Common myeloid progenitor, CD34-positive (primary cell): ENCODE measurements around the gene TAF6.
A peak's percentile ranks its signal among the peaks of the same experiment; 100 is the strongest.

ENCODE experiments used
- CTCF ChIA-PET: fragments of 350-600 bp; sonication (Branson Sonifier 250); formaldehyde crosslinking; loops from one replicate; lab custom pipeline; 2021; ENCODE audit warnings: antibody characterized with exemption; lab: Charles Lee
- POLR2A ChIA-PET: fragments of 350-600 bp; sonication (Branson Sonifier 250); formaldehyde crosslinking; loops from one replicate; lab custom pipeline; 2021; ENCODE audit warnings: antibody characterized with exemption; lab: Charles Lee
- DNase-seq, 3 donors: peaks; one replicate each; pipeline versions ENCODE4 v3.0.0 to v3.0.0-alpha.2; 2013
- H3K27ac ChIP-seq, 2 experiments: 1 replicate in 1 of 2; 2 replicates in 1 of 2; pipeline ENCODE4 v1.7.0; 2013; ENCODE audit warnings: inconsistent platforms in 2 of 2, low read length in 2 of 2, mild to moderate bottlenecking in 2 of 2, low read depth in 1 of 2, moderate library complexity in 1 of 2; ENCODE audit not compliant: severe bottlenecking in 2 of 2, insufficient read depth in 1 of 2, poor library complexity in 1 of 2
- H3K27me3 ChIP-seq, 5 experiments: replicated peaks in 2 of 5; 1 replicate in 3 of 5; 2 replicates in 2 of 5; pipeline versions ENCODE4 v1.6.1 to v1.7.0; 2013; ENCODE audit warnings: low read length in 4 of 5, mild to moderate bottlenecking in 2 of 5, moderate library complexity in 2 of 5, inconsistent platforms in 1 of 5; ENCODE audit not compliant: insufficient read depth in 5 of 5, control insufficient read depth in 4 of 5
- H3K36me3 ChIP-seq, 4 experiments: 1 replicate in 2 of 4; 2 replicates in 2 of 4; pipeline versions ENCODE4 v1.6.1 to v1.7.0; 2013; ENCODE audit warnings: low read length in 3 of 4, control low read depth in 1 of 4, mild to moderate bottlenecking in 1 of 4; ENCODE audit not compliant: control insufficient read depth in 4 of 4, insufficient read depth in 4 of 4
- H3K4me1 ChIP-seq, 4 experiments: 1 replicate in 3 of 4; 2 replicates in 1 of 4; pipeline versions ENCODE4 v1.6.1 to v1.7.1; 2013; ENCODE audit warnings: low read length in 3 of 4, mild to moderate bottlenecking in 3 of 4, control low read depth in 1 of 4, inconsistent platforms in 1 of 4, moderate library complexity in 1 of 4; ENCODE audit not compliant: control insufficient read depth in 4 of 4, insufficient read depth in 4 of 4; ENCODE audit errors: control extremely low read depth in 1 of 4
- H3K4me3 ChIP-seq, 7 experiments: 1 replicate in 4 of 7; 2 replicates in 3 of 7; pipeline versions ENCODE4 v1.5.1 to v1.7.0; 2013; ENCODE audit warnings: mild to moderate bottlenecking in 7 of 7, low read length in 6 of 7, moderate library complexity in 6 of 7, inconsistent platforms in 2 of 7, low read depth in 2 of 7, control low read depth in 1 of 7; ENCODE audit not compliant: insufficient read depth in 4 of 7, control insufficient read depth in 1 of 7; ENCODE audit errors: extremely low read depth in 1 of 7
- H3K9me3 ChIP-seq, 5 experiments: 1 replicate in 4 of 5; 2 replicates in 1 of 5; pipeline versions ENCODE4 v1.6.1 to v1.7.1; 2013; ENCODE audit warnings: low read length in 4 of 5, mild to moderate bottlenecking in 2 of 5, inconsistent platforms in 1 of 5, low read depth in 1 of 5, moderate library complexity in 1 of 5; ENCODE audit not compliant: control insufficient read depth in 4 of 5, insufficient read depth in 2 of 5; ENCODE audit errors: control extremely low read depth in 1 of 5
- WGBS: methylation state at CpG from one replicate; pipeline ENCODE4 v1.1.5; 2013; ENCODE audit not compliant: insufficient coverage; 5-methylcytosine and 5-hydroxymethylcytosine counted together

The TAF6 gene

GRCh38 chr7:100128637-100128963, 9.4 kb upstream of the TAF6 start:
- Histone ChIP-seq H3K27me3 (no peaks in the 10 kb centered on the region), H3K4me1 (peaks cover 0 to 35% (median 26%) of the 10 kb centered on the region in 4 experiments), H3K27ac (no peak overlapping the region), H3K36me3 (peaks cover 0 to 6% (median 0%) of the 10 kb centered on the region in 4 experiments), H3K4me3 (peak overlapping the region in 1 of 7 experiments; percentile 84), H3K9me3 (no peaks in the 10 kb centered on the region)
- ChIA-PET CTCF (interaction anchor here (0.6 to 11.4 kb wide), 10 partner anchors 10 to 215 kb away, joined by 3 to 127 read pairs (median 3); partner anchors contain the start of genes MCM7 and PVRIG), POLR2A (interaction anchor here (0.5 to 1.6 kb wide), 5 partner anchors 27 to 707 kb away, joined by 3 to 6 read pairs (median 3); partner anchors contain the start of genes AP4M1 and MCM7)
- WGBS: no CpG with 5 or more reads among the region's 1 CpG
- no peak for DNase-seq

- 1% methylated on average over 20 of the region's 37 CpGs for WGBS
- POLR2A ChIA-PET: interaction anchor here (0.5 to 1.8 kb wide), 6 partner anchors 26 to 707 kb away, joined by 3 to 7 read pairs (median 4); partner anchors contain the start of genes AP4M1 and MCM7
Observed at GRCh38 chr7:100127866-100128636, 8.9 kb upstream of the TAF6 start.

GRCh38 chr7:100126931-100127865, 8.0 kb upstream of the TAF6 start, which contains the start of gene MBLAC1:
TSS of gene MBLAC1 (plus strand) at chr7:100126967. CDS start at chr7:100127396, 429 bp downstream.
- no peaks in the 10 kb centered on the region for H3K9me3 ChIP-seq
- no peaks in the 10 kb centered on the region for H3K27me3 ChIP-seq
- H3K36me3 ChIP-seq: peaks cover 0 to 6% (median under 1%) of the 10 kb centered on the region in 4 experiments
- ChIA-PET POLR2A (interaction anchor here (0.6 to 1.8 kb wide), 4 partner anchors 25 to 302 kb away, joined by 3 to 10 read pairs (median 6); partner anchors contain the start of genes AP4M1, MCM7 and MEPCE), CTCF (interaction anchor here (1.3 to 11.4 kb wide), 4 partner anchors 10 to 92 kb away, joined by 3 to 127 read pairs (median 4); partner anchors contain the start of gene PVRIG)
- H3K4me1 ChIP-seq: peaks cover 0 to 35% (median 26%) of the 10 kb centered on the region in 4 experiments
- H3K27ac ChIP-seq: peak within 1 kb of the TSS; percentile 93 to 98
- peak; percentile 94 to 97 (median 97) for DNase-seq
- peak within 1 kb of the TSS; percentile 62 to 97 (median 84) for H3K4me3 ChIP-seq
- WGBS: under 1% methylated on average over 69 of the region's 85 CpGs

More at GRCh38 chr7:100127866-100128636, 8.9 kb upstream of the TAF6 start:
- Histone ChIP-seq H3K36me3 (peaks cover 0 to 6% (median 0%) of the 10 kb centered on the region in 4 experiments), H3K27ac (peak overlapping the region in 1 of 2 experiments; percentile 98), H3K27me3 (no peaks in the 10 kb centered on the region), H3K4me3 (peak overlapping the region; percentile 62 to 97 (median 84)), H3K9me3 (no peaks in the 10 kb centered on the region), H3K4me1 (peaks cover 0 to 35% (median 26%) of the 10 kb centered on the region in 4 experiments)
- DNase-seq: peak; percentile 34 to 58 (median 48)
- CTCF ChIA-PET: interaction anchor here (0.6 to 11.4 kb wide), 10 partner anchors 11 to 215 kb away, joined by 3 to 127 read pairs (median 3); partner anchors contain the start of genes MCM7 and PVRIG

GRCh38 chr7:100126239-100126930, 7.2 kb upstream of the TAF6 start:
- H3K27ac ChIP-seq: peak overlapping the region; percentile 93 to 98
- H3K9me3 ChIP-seq: no peaks in the 10 kb centered on the region
- DNase-seq: no peak
- 26% methylated on average over 28 of the region's 29 CpGs for WGBS
- CTCF ChIA-PET: interaction anchor here (1.4 to 2.1 kb wide), 2 partner anchors 9 to 12 kb away, joined by 4 to 7 read pairs; no protein-coding TSS in a partner anchor
- peaks cover 0 to 35% (median 26%) of the 10 kb centered on the region in 4 experiments for H3K4me1 ChIP-seq
- POLR2A ChIA-PET: interaction anchor here (0.6 to 1.8 kb wide), 4 partner anchors 25 to 303 kb away, joined by 3 to 10 read pairs (median 6); partner anchors contain the start of genes AP4M1, MCM7 and MEPCE
- no peaks in the 10 kb centered on the region for H3K27me3 ChIP-seq
- peak overlapping the region; percentile 62 to 97 (median 84) for H3K4me3 ChIP-seq
- peaks cover 0 to 6% (median under 1%) of the 10 kb centered on the region in 4 experiments for H3K36me3 ChIP-seq

GRCh38 chr7:100124301-100125230, 5.4 kb upstream of the TAF6 start:
- Histone ChIP-seq H3K4me3 (no peak overlapping the region), H3K27me3 (no peaks in the 10 kb centered on the region), H3K27ac (peak overlapping the region in 1 of 2 experiments; percentile 60), H3K36me3 (peaks cover 0 to 6% (median under 1%) of the 10 kb centered on the region in 4 experiments), H3K9me3 (no peaks in the 10 kb centered on the region), H3K4me1 (peaks cover 0 to 46% (median 33%) of the 10 kb centered on the region in 4 experiments)
- DNase-seq: no peak
- 74% methylated on average over 4 of the region's 4 CpGs for WGBS
- ChIA-PET POLR2A (no interaction called here), CTCF (interaction anchor here (0.7 to 2.1 kb wide), 8 partner anchors 8 to 93 kb away, joined by 3 to 7 read pairs (median 3); partner anchors contain the start of gene AP4M1)
